Liver (tissue), 3 donors: Measurements from ENCODE around the gene EIF3L.

ENCODE experiments used
- CTCF ChIP-seq: fragments of 150-350 bp; IDR thresholded peaks from 2 replicates; pipeline ENCODE4 v1.5.1; 2017; ENCODE audit warnings: improper control_type of control experiment, low read depth, low read length; ENCODE audit not compliant: missing input control
- EGR1 ChIP-seq, 2 donors: IDR thresholded peaks; 2 replicates each; pipeline ENCODE4 v1.6.1; 2016 to 2018; ENCODE audit warnings: antibody characterized with exemption in 2 of 2, low read depth in 2 of 2
- MAX ChIP-seq: IDR thresholded peaks from 2 replicates; pipeline ENCODE4 v1.6.1; 2016; ENCODE audit warnings: antibody characterized with exemption
- REST ChIP-seq: IDR thresholded peaks from 2 replicates; pipeline ENCODE4 v1.6.1; 2016; ENCODE audit warnings: antibody characterized with exemption, mild to moderate bottlenecking
- TAF1 ChIP-seq: conservative IDR thresholded peaks from 2 replicates; pipeline ENCODE4 v1.6.1; 2016; ENCODE audit warnings: antibody characterized with exemption, mild to moderate bottlenecking
- ZBTB33 ChIP-seq: IDR thresholded peaks from 2 replicates; pipeline ENCODE4 v1.6.1; 2016; ENCODE audit warnings: antibody characterized with exemption
- donor health status: healthy.
- donor health status: healthy.

GRCh38 chr22:37909766-37910165 lies 60.5 kb downstream of the EIF3L start:
- TF ChIP-seq CTCF (no peak), MAX (no peak), EGR1 (IDR thresholded peaks at IDR 0.05; ENCODE audit: low read depth in 2 of 2) (no peak), TAF1 (no peak), REST (no peak), ZBTB33 (no peak)
